GM12878 (cell line): Measurements from ENCODE around the gene MLNR. TPM values are rescaled to one million over a fixed set of nuclear protein-coding genes. Genes with fewer than 3 reads are reported as not detected.

Experiments used
- BMI1 ChIP-seq: fragments of 450-650 bp; IDR thresholded peaks from 2 replicates; pipeline ENCODE4 v1.6.1; 2016; ENCODE audit warnings: mild to moderate bottlenecking, moderate library complexity, borderline replicate concordance
- HCFC1 ChIP-seq: fragments of 150-350 bp; IDR thresholded peaks from 2 replicates; pipeline ENCODE4 v1.6.1; 2014; ENCODE audit warnings: low read length
- IKZF1 ChIP-seq: fragments of 450-650 bp; conservative IDR thresholded peaks from 2 replicates; pipeline ENCODE4 v1.6.1; 2017; ENCODE audit warnings: antibody characterized with exemption, mild to moderate bottlenecking
- KDM1A ChIP-seq: fragments of 200-600 bp; sonication (generic); IDR thresholded peaks from 2 replicates; pipeline ENCODE4 v1.6.1; 2016; ENCODE audit warnings: borderline replicate concordance
- MYB ChIP-seq: fragments of 150-350 bp; IDR thresholded peaks from 2 replicates; pipeline ENCODE4 v1.6.1; 2014; ENCODE audit warnings: mild to moderate bottlenecking, low read depth, low read length, borderline replicate concordance
- PAX5 ChIP-seq: IDR thresholded peaks from 2 replicates; pipeline ENCODE4 v1.6.1; 2011; ENCODE audit warnings: low read depth, low read length, borderline replicate concordance
- SIN3A ChIP-seq: IDR thresholded peaks from 2 replicates; pipeline ENCODE4 v1.6.1; 2012; ENCODE audit warnings: low read depth, low read length, improper control_type of control experiment
- SP1 ChIP-seq: IDR thresholded peaks from one replicate; pipeline ENCODE4 v1.6.1; 2011; ENCODE audit warnings: low read depth, low read length
- SRF ChIP-seq, 2 experiments: IDR thresholded peaks; 2 replicates each; pipeline ENCODE4 v1.6.1; 2011; ENCODE audit warnings: low read depth in 2 of 2, low read length in 2 of 2, mild to moderate bottlenecking in 1 of 2, moderate library complexity in 1 of 2
- polyA plus RNA-seq, 11 experiments: library from polyadenylated mRNA; depleted of rRNA in 4 of 11; unstranded in 6 of 11; stranded (reverse) in 5 of 11; fragments of >200 nt; fragmentation: Nextera tagmentation in 4 of 11; fragmentation: Illumina TruSeq in 1 of 11; extraction: Ambion mirVana in 4 of 11; extraction: Trizol in 1 of 11; gene quantifications; 1 replicate in 1 of 11; 2 replicates in 10 of 11; pipeline versions ENCODE4 v1.2.1 to v1.2.3, GENCODE V29; 2011 to 2016; ENCODE audit warnings: inconsistent platforms in 2 of 11, missing spikeins in 2 of 11, low read depth in 1 of 11
- total RNA-seq, 4 experiments: library from RNA; depleted of rRNA in 3 of 4; stranded (reverse); fragments of >200 nt in 3 of 4; fragmentation: Illumina TruSeq in 1 of 4; extraction: Trizol in 1 of 4; gene quantifications; 2 replicates each; pipeline versions ENCODE4 v1.2.1 to v1.2.3, GENCODE V29; 2013 to 2021
- TF ChIP-seq, protein P1 (sequence below): fragments of 450-650 bp; conservative IDR thresholded peaks from 2 replicates; pipeline ENCODE4 v1.6.1; 2017; ENCODE audit warnings: mild to moderate bottlenecking, moderate library complexity
- TF ChIP-seq, protein P2 (sequence below): fragments of 450-650 bp; IDR thresholded peaks from 2 replicates; pipeline ENCODE4 v1.6.1; 2017; ENCODE audit warnings: low read depth, mild to moderate bottlenecking, moderate library complexity
- TF ChIP-seq, protein P3 (sequence below): fragments of 450-650 bp; IDR thresholded peaks from 2 replicates; pipeline ENCODE4 v1.6.1; 2014; ENCODE audit warnings: mild to moderate bottlenecking
- TF ChIP-seq, protein P4 (sequence below): IDR thresholded peaks from 2 replicates; pipeline ENCODE4 v1.6.1; 2012; ENCODE audit warnings: low read length, inconsistent platforms
- TF ChIP-seq, protein P5 (sequence below): fragments of 450-650 bp; IDR thresholded peaks from 2 replicates; pipeline ENCODE4 v1.6.1; 2017; ENCODE audit warnings: mild to moderate bottlenecking, low read depth, inconsistent platforms; ENCODE audit not compliant: poor library complexity, severe bottlenecking

MLNR gene
- total and polyA plus RNA-seq, 10 of the 15 experiments (the other 5 are each of a cell fraction or from before 2014, with no cell fraction given): not detected

DNA sequence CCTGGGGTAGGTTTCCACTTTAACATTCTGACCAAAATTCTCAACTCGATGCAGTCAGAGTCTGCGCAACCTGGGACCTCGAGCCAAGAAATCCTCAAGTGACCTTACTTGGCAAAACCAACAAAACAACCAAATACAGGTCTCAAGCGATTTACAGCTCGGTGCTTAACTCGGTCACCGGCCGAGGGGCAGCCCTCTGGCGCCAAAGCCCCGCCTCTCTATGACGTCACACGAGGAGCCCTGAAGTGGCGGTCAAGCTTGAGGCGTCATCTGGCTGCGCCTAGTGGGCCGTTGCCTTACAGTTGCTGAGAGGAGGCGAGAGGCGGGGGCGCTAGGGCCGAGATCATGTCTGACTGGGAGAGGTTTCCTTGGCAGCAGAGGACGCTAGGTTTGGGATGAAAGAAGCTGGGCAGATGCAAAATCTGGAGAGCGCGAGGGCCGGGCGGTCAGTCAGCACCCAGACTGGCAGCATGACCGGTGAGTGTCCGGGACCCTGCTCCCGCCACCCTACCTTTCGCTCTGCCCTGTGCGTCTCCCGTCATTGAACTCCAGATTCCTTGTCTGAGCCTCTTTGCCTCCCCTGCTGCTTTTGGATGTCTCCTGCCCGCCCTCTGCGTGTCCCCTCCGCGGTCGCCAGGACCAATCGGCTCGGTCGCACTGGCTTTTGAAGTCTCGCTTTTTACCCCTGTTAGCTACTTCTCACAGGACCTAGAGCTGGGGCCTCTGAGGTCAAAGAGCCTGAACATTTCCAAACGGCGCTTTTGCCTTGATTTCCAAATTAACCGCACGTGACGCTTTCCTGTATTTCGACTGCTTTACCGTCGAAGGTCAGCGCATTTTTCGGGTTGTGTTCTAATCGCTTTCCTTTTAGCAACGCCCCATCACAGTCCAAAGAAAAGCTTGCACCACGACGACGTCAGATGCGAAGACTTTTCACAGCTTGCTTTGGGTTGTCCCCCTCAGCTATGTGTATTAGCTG, 27.8 kb downstream of the MLNR start, which contains the start of gene CDADC1 (continued):
- TF ChIP-seq, protein P1, sequence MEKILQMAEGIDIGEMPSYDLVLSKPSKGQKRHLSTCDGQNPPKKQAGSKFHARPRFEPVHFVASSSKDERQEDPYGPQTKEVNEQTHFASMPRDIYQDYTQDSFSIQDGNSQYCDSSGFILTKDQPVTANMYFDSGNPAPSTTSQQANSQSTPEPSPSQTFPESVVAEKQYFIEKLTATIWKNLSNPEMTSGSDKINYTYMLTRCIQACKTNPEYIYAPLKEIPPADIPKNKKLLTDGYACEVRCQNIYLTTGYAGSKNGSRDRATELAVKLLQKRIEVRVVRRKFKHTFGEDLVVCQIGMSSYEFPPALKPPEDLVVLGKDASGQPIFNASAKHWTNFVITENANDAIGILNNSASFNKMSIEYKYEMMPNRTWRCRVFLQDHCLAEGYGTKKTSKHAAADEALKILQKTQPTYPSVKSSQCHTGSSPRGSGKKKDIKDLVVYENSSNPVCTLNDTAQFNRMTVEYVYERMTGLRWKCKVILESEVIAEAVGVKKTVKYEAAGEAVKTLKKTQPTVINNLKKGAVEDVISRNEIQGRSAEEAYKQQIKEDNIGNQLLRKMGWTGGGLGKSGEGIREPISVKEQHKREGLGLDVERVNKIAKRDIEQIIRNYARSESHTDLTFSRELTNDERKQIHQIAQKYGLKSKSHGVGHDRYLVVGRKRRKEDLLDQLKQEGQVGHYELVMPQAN: peak; percentile 91
- TF ChIP-seq SIN3A (peak; percentile 89; the same call in 1 of the 2 replicates), SP1 (peak; percentile 67), IKZF1 (peak; percentile 53), SRF (IDR thresholded peaks at IDR 0.05; ENCODE audit: low read depth in 2 of 2, low read length in 2 of 2) (peak in 1 of 2 experiments; percentile 88; a peak in 2 of 4 replicates), MYB (peak; percentile 87), BMI1 (0 out of 2 replicates have a peak, but pooled peaks have one; percentile 14), KDM1A (no peak), PAX5 (peak; percentile 55; the same call in 1 of the 2 replicates), HCFC1 (peak; percentile 73)
- TF ChIP-seq, protein P2, sequence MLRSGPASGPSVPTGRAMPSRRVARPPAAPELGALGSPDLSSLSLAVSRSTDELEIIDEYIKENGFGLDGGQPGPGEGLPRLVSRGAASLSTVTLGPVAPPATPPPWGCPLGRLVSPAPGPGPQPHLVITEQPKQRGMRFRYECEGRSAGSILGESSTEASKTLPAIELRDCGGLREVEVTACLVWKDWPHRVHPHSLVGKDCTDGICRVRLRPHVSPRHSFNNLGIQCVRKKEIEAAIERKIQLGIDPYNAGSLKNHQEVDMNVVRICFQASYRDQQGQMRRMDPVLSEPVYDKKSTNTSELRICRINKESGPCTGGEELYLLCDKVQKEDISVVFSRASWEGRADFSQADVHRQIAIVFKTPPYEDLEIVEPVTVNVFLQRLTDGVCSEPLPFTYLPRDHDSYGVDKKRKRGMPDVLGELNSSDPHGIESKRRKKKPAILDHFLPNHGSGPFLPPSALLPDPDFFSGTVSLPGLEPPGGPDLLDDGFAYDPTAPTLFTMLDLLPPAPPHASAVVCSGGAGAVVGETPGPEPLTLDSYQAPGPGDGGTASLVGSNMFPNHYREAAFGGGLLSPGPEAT: peak; percentile 74; the same call in 1 of the 2 replicates
- TF ChIP-seq, protein P3, sequence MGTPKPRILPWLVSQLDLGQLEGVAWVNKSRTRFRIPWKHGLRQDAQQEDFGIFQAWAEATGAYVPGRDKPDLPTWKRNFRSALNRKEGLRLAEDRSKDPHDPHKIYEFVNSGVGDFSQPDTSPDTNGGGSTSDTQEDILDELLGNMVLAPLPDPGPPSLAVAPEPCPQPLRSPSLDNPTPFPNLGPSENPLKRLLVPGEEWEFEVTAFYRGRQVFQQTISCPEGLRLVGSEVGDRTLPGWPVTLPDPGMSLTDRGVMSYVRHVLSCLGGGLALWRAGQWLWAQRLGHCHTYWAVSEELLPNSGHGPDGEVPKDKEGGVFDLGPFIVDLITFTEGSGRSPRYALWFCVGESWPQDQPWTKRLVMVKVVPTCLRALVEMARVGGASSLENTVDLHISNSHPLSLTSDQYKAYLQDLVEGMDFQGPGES: no peak
- TF ChIP-seq, protein P4, sequence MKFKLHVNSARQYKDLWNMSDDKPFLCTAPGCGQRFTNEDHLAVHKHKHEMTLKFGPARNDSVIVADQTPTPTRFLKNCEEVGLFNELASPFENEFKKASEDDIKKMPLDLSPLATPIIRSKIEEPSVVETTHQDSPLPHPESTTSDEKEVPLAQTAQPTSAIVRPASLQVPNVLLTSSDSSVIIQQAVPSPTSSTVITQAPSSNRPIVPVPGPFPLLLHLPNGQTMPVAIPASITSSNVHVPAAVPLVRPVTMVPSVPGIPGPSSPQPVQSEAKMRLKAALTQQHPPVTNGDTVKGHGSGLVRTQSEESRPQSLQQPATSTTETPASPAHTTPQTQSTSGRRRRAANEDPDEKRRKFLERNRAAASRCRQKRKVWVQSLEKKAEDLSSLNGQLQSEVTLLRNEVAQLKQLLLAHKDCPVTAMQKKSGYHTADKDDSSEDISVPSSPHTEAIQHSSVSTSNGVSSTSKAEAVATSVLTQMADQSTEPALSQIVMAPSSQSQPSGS: peak; percentile 65; the same call in 1 of the 2 replicates
- TF ChIP-seq, protein P5, sequence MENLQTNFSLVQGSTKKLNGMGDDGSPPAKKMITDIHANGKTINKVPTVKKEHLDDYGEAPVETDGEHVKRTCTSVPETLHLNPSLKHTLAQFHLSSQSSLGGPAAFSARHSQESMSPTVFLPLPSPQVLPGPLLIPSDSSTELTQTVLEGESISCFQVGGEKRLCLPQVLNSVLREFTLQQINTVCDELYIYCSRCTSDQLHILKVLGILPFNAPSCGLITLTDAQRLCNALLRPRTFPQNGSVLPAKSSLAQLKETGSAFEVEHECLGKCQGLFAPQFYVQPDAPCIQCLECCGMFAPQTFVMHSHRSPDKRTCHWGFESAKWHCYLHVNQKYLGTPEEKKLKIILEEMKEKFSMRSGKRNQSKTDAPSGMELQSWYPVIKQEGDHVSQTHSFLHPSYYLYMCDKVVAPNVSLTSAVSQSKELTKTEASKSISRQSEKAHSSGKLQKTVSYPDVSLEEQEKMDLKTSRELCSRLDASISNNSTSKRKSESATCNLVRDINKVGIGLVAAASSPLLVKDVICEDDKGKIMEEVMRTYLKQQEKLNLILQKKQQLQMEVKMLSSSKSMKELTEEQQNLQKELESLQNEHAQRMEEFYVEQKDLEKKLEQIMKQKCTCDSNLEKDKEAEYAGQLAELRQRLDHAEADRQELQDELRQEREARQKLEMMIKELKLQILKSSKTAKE: no peak
